GM23338 (cell line): Measurements from ENCODE around the gene ZNF529. TPM values are rescaled to one million over a fixed set of nuclear protein-coding genes. Genes with fewer than 3 reads are reported as not detected.

Experiments
- ATAC-seq: fragments of 200-7000 bp; cut with Tn5 transposase; 3 replicates; pipeline ENCODE4 v1.9.1; 2020
- DNase-seq: peaks from one replicate; pipeline ENCODE4 v3.0.0-alpha.2; 2015; ENCODE audit warnings: low spot score
- H2AFZ ChIP-seq: fragments of 200-600 bp; sonication (generic); 2 replicates; pipeline ENCODE4 v1.8.0; 2016; ENCODE audit warnings: antibody characterized with exemption, mild to moderate bottlenecking, moderate library complexity
- H3F3A ChIP-seq: fragments of 200-600 bp; sonication (generic); replicated peaks from 2 replicates; pipeline ENCODE4 v1.8.0; 2017; ENCODE audit warnings: antibody characterized with exemption, mixed run types, low read depth
- H3K27ac ChIP-seq: fragments of 200-600 bp; sonication (generic); 2 replicates; pipeline ENCODE4 v1.6.1; 2016; ENCODE audit warnings: low read depth
- H3K27me3 ChIP-seq: fragments of 200-600 bp; sonication (generic); 2 replicates; pipeline ENCODE4 v1.8.0; 2016; ENCODE audit warnings: mild to moderate bottlenecking, mixed run types, moderate library complexity; ENCODE audit not compliant: insufficient read depth
- H3K36me3 ChIP-seq: fragments of 200-600 bp; sonication (generic); 2 replicates; pipeline ENCODE4 v1.8.0; 2016; ENCODE audit warnings: mild to moderate bottlenecking; ENCODE audit not compliant: insufficient read depth
- H3K4me1 ChIP-seq: fragments of 200-600 bp; sonication (generic); 2 replicates; pipeline ENCODE4 v1.8.0; 2016; ENCODE audit warnings: mild to moderate bottlenecking, moderate library complexity; ENCODE audit not compliant: insufficient read depth
- H3K4me2 ChIP-seq: fragments of 200-600 bp; sonication (generic); 2 replicates; pipeline ENCODE4 v1.7.1; 2017; ENCODE audit warnings: mixed run types
- H3K4me3 ChIP-seq: fragments of 200-600 bp; sonication (generic); 2 replicates; pipeline ENCODE4 v1.6.1; 2016; ENCODE audit warnings: mixed run types
- H3K79me2 ChIP-seq: fragments of 200-600 bp; sonication (generic); replicated peaks from 2 replicates; pipeline ENCODE4 v1.8.0; 2017; ENCODE audit warnings: mild to moderate bottlenecking; ENCODE audit not compliant: insufficient read depth
- H3K9me2 ChIP-seq: fragments of 200-600 bp; sonication (generic); 2 replicates; pipeline ENCODE4 v1.8.0; 2017; ENCODE audit not compliant: insufficient read depth
- H4K20me1 ChIP-seq: fragments of 200-600 bp; sonication (generic); replicated peaks from 2 replicates; pipeline ENCODE4 v1.8.0; 2017; ENCODE audit warnings: mild to moderate bottlenecking; ENCODE audit not compliant: insufficient read depth
- H3K27ac Mint-ChIP-seq: 2 replicates; pipeline ENCODE4 v1.8.0; 2020; ENCODE audit warnings: inconsistent platforms, mild to moderate bottlenecking, moderate library complexity, mixed read lengths
- H3K27me3 Mint-ChIP-seq: 3 replicates; pipeline ENCODE4 v1.8.0; 2022; ENCODE audit warnings: low read depth, mild to moderate bottlenecking, moderate library complexity, mixed read lengths, inconsistent platforms; ENCODE audit not compliant: insufficient read depth, poor library complexity
- H3K36me3 Mint-ChIP-seq: 3 replicates; pipeline ENCODE4 v1.8.0; 2021; ENCODE audit warnings: low read depth, mild to moderate bottlenecking, inconsistent platforms, moderate library complexity, mixed read lengths
- H3K4me1 Mint-ChIP-seq: 3 replicates; pipeline ENCODE4 v1.8.0; 2020; ENCODE audit warnings: mild to moderate bottlenecking, inconsistent platforms, mixed read lengths
- H3K4me3 Mint-ChIP-seq: 3 replicates; pipeline ENCODE4 v1.8.0; 2021; ENCODE audit warnings: moderate library complexity, mild to moderate bottlenecking, inconsistent platforms, mixed read lengths
- H3K9me3 Mint-ChIP-seq: 3 replicates; pipeline ENCODE4 v1.8.0; 2020; ENCODE audit warnings: moderate library complexity, mild to moderate bottlenecking, inconsistent platforms, mixed read lengths
- CREB1 ChIP-seq: fragments of 250-450 bp; sonication (Bioruptor Pico); IDR thresholded peaks from 2 replicates; pipeline ENCODE4 v1.5.0; 2020; ENCODE audit warnings: low read depth, mild to moderate bottlenecking, moderate library complexity
- ETS1 ChIP-seq: IDR thresholded peaks from 2 replicates; pipeline ENCODE4 v1.6.1; 2016; ENCODE audit warnings: antibody characterized with exemption
- EZH2 ChIP-seq: fragments of 200-600 bp; sonication (generic); IDR thresholded peaks from one replicate; pipeline ENCODE4 v1.8.0; 2017; ENCODE audit warnings: antibody characterized with exemption, mild to moderate bottlenecking, low read depth; ENCODE audit not compliant: unreplicated experiment
- EZH2phosphoT487 ChIP-seq: fragments of 200-600 bp; sonication (generic); IDR thresholded peaks from one replicate; pipeline ENCODE4 v1.8.1; 2018; ENCODE audit warnings: antibody characterized with exemption; ENCODE audit not compliant: unreplicated experiment
- JUNB ChIP-seq: IDR thresholded peaks from one replicate; pipeline ENCODE4 v1.6.1; 2016; ENCODE audit warnings: antibody characterized with exemption; ENCODE audit not compliant: unreplicated experiment
- NANOG ChIP-seq: IDR thresholded peaks from 2 replicates; pipeline ENCODE4 v1.6.1; 2016; ENCODE audit warnings: antibody characterized with exemption, borderline replicate concordance
- POLR2AphosphoS5 ChIP-seq: IDR thresholded peaks from 2 replicates; pipeline ENCODE4 v1.6.1; 2016; ENCODE audit warnings: antibody characterized with exemption, low read depth
- STAT1 ChIP-seq: IDR thresholded peaks from one replicate; pipeline ENCODE4 v1.6.1; 2016; ENCODE audit warnings: antibody characterized with exemption; ENCODE audit not compliant: unreplicated experiment
- ZNF331 ChIP-seq: fragments of 250-450 bp; sonication (Bioruptor Pico); IDR thresholded peaks from 2 replicates; pipeline ENCODE4 v1.5.0; 2020; ENCODE audit warnings: low read depth, mild to moderate bottlenecking, moderate library complexity
- polyA plus RNA-seq: library from polyadenylated mRNA; unstranded; fragments of >200 nt; fragmentation: Nextera tagmentation; extraction: Ambion mirVana; gene quantifications from 2 replicates; pipeline ENCODE4 v1.2.1, GENCODE V29; 2016
- total RNA-seq: library from RNA; depleted of rRNA; stranded (reverse); fragments of >200 nt; shearing (Covaris generic); gene quantifications from 2 replicates; pipeline ENCODE4 v1.2.3, GENCODE V29; 2014
- TF ChIP-seq, protein P1 (sequence below): fragments of 250-450 bp; sonication (Bioruptor Pico); IDR thresholded peaks from 2 replicates; pipeline ENCODE4 v1.5.0; 2020; ENCODE audit warnings: mild to moderate bottlenecking, moderate library complexity
- TF ChIP-seq, protein P2 (sequence below), 2 experiments: fragments of 200-600 bp in 1 of 2; sonication (generic) in 1 of 2; conservative IDR thresholded peaks; 2 replicates each; pipeline versions ENCODE4 v1.5.1 to v1.6.1; 2016 to 2017; ENCODE audit warnings: antibody characterized with exemption in 2 of 2, low read depth in 2 of 2, mild to moderate bottlenecking in 2 of 2, moderate library complexity in 1 of 2
- TF ChIP-seq, protein P3 (sequence below): IDR thresholded peaks from one replicate; pipeline ENCODE4 v1.6.1; 2018; ENCODE audit warnings: antibody characterized with exemption; ENCODE audit not compliant: unreplicated experiment

ZNF529 gene
- total and polyA plus RNA-seq, 2 experiments from 2014 or later: 9.2 to 16.5 TPM

- no peak for ATAC-seq
Observed at GRCh38 chr19:36501973-36502372, 71.1 kb downstream of the ZNF529 start.

More at GRCh38 chr19:36501973-36502372, 71.1 kb downstream of the ZNF529 start:
- H3K4me1 Mint-ChIP-seq: no peaks in the 10 kb centered on the region
- peaks cover 4% of the 10 kb centered on the region for H3K27me3 Mint-ChIP-seq
- Histone ChIP-seq H3K4me1 (no peaks in the 10 kb centered on the region), H3K9me2 (no peaks in the 10 kb centered on the region), H3F3A (no peaks in the 10 kb centered on the region), H3K27me3 (no peaks in the 10 kb centered on the region), H3K4me3 (no peak overlapping the region), H3K27ac (no peak overlapping the region), H3K4me2 (no peak overlapping the region), H2AFZ (no peak overlapping the region), H3K79me2 (no peaks in the 10 kb centered on the region), H4K20me1 (no peaks in the 10 kb centered on the region), H3K36me3 (0 out of 2 replicates have a peak, but pooled peaks cover 3% of the 10 kb centered on the region)
- H3K9me3 Mint-ChIP-seq: peaks cover 92% of the 10 kb centered on the region
- peaks cover 24% of the 10 kb centered on the region for H3K36me3 Mint-ChIP-seq
- no peak for DNase-seq
- no peak for TF ChIP-seq STAT1
- TF ChIP-seq ZNF331 (CRISPR knock-in tag): no peak
- TF ChIP-seq EZH2: no peak
- no peak for TF ChIP-seq POLR2AphosphoS5
- no peak for TF ChIP-seq CREB1 (CRISPR knock-in tag)
- TF ChIP-seq, protein P1, sequence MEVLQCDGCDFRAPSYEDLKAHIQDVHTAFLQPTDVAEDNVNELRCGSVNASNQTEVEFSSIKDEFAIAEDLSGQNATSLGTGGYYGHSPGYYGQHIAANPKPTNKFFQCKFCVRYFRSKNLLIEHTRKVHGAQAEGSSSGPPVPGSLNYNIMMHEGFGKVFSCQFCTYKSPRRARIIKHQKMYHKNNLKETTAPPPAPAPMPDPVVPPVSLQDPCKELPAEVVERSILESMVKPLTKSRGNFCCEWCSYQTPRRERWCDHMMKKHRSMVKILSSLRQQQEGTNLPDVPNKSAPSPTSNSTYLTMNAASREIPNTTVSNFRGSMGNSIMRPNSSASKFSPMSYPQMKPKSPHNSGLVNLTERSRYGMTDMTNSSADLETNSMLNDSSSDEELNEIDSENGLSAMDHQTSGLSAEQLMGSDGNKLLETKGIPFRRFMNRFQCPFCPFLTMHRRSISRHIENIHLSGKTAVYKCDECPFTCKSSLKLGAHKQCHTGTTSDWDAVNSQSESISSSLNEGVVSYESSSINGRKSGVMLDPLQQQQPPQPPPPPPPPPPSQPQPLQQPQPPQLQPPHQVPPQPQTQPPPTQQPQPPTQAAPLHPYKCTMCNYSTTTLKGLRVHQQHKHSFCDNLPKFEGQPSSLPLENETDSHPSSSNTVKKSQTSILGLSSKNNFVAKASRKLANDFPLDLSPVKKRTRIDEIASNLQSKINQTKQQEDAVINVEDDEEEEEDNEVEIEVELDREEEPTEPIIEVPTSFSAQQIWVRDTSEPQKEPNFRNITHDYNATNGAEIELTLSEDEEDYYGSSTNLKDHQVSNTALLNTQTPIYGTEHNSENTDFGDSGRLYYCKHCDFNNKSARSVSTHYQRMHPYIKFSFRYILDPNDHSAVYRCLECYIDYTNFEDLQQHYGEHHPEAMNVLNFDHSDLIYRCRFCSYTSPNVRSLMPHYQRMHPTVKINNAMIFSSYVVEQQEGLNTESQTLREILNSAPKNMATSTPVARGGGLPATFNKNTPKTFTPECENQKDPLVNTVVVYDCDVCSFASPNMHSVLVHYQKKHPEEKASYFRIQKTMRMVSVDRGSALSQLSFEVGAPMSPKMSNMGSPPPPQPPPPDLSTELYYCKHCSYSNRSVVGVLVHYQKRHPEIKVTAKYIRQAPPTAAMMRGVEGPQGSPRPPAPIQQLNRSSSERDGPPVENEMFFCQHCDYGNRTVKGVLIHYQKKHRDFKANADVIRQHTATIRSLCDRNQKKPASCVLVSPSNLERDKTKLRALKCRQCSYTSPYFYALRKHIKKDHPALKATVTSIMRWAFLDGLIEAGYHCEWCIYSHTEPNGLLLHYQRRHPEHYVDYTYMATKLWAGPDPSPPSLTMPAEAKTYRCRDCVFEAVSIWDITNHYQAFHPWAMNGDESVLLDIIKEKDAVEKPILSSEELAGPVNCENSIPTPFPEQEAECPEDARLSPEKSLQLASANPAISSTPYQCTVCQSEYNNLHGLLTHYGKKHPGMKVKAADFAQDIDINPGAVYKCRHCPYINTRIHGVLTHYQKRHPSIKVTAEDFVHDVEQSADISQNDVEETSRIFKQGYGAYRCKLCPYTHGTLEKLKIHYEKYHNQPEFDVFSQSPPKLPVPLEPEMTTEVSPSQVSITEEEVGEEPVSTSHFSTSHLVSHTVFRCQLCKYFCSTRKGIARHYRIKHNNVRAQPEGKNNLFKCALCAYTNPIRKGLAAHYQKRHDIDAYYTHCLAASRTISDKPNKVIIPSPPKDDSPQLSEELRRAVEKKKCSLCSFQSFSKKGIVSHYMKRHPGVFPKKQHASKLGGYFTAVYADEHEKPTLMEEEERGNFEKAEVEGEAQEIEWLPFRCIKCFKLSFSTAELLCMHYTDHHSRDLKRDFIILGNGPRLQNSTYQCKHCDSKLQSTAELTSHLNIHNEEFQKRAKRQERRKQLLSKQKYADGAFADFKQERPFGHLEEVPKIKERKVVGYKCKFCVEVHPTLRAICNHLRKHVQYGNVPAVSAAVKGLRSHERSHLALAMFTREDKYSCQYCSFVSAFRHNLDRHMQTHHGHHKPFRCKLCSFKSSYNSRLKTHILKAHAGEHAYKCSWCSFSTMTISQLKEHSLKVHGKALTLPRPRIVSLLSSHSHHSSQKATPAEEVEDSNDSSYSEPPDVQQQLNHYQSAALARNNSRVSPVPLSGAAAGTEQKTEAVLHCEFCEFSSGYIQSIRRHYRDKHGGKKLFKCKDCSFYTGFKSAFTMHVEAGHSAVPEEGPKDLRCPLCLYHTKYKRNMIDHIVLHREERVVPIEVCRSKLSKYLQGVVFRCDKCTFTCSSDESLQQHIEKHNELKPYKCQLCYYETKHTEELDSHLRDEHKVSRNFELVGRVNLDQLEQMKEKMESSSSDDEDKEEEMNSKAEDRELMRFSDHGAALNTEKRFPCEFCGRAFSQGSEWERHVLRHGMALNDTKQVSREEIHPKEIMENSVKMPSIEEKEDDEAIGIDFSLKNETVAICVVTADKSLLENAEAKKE: no peak
- TF ChIP-seq, protein P2, sequence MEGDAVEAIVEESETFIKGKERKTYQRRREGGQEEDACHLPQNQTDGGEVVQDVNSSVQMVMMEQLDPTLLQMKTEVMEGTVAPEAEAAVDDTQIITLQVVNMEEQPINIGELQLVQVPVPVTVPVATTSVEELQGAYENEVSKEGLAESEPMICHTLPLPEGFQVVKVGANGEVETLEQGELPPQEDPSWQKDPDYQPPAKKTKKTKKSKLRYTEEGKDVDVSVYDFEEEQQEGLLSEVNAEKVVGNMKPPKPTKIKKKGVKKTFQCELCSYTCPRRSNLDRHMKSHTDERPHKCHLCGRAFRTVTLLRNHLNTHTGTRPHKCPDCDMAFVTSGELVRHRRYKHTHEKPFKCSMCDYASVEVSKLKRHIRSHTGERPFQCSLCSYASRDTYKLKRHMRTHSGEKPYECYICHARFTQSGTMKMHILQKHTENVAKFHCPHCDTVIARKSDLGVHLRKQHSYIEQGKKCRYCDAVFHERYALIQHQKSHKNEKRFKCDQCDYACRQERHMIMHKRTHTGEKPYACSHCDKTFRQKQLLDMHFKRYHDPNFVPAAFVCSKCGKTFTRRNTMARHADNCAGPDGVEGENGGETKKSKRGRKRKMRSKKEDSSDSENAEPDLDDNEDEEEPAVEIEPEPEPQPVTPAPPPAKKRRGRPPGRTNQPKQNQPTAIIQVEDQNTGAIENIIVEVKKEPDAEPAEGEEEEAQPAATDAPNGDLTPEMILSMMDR (conservative IDR thresholded peaks at IDR 0.05; ENCODE audit: low read depth in 2 of 2): no peak
- no peak for TF ChIP-seq NANOG
- TF ChIP-seq ETS1: no peak
- no peak for TF ChIP-seq JUNB
- TF ChIP-seq EZH2phosphoT487: no peak
- TF ChIP-seq, protein P3, sequence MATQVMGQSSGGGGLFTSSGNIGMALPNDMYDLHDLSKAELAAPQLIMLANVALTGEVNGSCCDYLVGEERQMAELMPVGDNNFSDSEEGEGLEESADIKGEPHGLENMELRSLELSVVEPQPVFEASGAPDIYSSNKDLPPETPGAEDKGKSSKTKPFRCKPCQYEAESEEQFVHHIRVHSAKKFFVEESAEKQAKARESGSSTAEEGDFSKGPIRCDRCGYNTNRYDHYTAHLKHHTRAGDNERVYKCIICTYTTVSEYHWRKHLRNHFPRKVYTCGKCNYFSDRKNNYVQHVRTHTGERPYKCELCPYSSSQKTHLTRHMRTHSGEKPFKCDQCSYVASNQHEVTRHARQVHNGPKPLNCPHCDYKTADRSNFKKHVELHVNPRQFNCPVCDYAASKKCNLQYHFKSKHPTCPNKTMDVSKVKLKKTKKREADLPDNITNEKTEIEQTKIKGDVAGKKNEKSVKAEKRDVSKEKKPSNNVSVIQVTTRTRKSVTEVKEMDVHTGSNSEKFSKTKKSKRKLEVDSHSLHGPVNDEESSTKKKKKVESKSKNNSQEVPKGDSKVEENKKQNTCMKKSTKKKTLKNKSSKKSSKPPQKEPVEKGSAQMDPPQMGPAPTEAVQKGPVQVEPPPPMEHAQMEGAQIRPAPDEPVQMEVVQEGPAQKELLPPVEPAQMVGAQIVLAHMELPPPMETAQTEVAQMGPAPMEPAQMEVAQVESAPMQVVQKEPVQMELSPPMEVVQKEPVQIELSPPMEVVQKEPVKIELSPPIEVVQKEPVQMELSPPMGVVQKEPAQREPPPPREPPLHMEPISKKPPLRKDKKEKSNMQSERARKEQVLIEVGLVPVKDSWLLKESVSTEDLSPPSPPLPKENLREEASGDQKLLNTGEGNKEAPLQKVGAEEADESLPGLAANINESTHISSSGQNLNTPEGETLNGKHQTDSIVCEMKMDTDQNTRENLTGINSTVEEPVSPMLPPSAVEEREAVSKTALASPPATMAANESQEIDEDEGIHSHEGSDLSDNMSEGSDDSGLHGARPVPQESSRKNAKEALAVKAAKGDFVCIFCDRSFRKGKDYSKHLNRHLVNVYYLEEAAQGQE: no peak
- H3K27ac Mint-ChIP-seq: no peak overlapping the region
- H3K4me3 Mint-ChIP-seq: no peak overlapping the region
